BLaER1 (cell line): ENCODE data around the gene NCKIPSD.

Experiments used
- H3K27ac ChIP-seq: shearing (Covaris generic); formaldehyde crosslinking; 2 replicates; pipeline ENCODE4 v1.8.1; 2022
- H3K27me3 ChIP-seq: shearing (Covaris generic); formaldehyde crosslinking; 2 replicates; pipeline ENCODE4 v1.8.1; 2022
- H3K36me3 ChIP-seq: shearing (Covaris generic); formaldehyde crosslinking; 2 replicates; pipeline ENCODE4 v1.8.1; 2022
- H3K4me1 ChIP-seq: shearing (Covaris generic); formaldehyde crosslinking; 2 replicates; pipeline ENCODE4 v1.8.1; 2022
- H3K4me2 ChIP-seq: shearing (Covaris generic); formaldehyde crosslinking; 2 replicates; pipeline ENCODE4 v1.8.1; 2022
- H3K4me3 ChIP-seq: shearing (Covaris generic); formaldehyde crosslinking; 2 replicates; pipeline ENCODE4 v1.8.1; 2022
- H3K9ac ChIP-seq: shearing (Covaris generic); formaldehyde crosslinking; 2 replicates; pipeline ENCODE4 v1.8.1; 2022
- H3K9me3 ChIP-seq: shearing (Covaris generic); formaldehyde crosslinking; 2 replicates; pipeline ENCODE4 v1.8.1; 2022
- H4K20me1 ChIP-seq: shearing (Covaris generic); formaldehyde crosslinking; 2 replicates; pipeline ENCODE4 v1.8.1; 2022
- Cebpa-rat ChIP-seq: shearing (Covaris generic); IDR thresholded peaks from 2 replicates; pipeline ENCODE4 v1.8.1; 2022

NCKIPSD gene

GRCh38 chr3:48716508-48716981, 30.8 kb upstream of the NCKIPSD start:
- H3K27ac ChIP-seq = peak overlapping the region; percentile 98
- H3K9ac ChIP-seq = peak overlapping the region; percentile 98
- no peaks in the 10 kb centered on the region for H3K27me3 ChIP-seq
- H3K4me3 ChIP-seq = peak overlapping the region; percentile 92
- peaks cover 39% of the 10 kb centered on the region for H3K36me3 ChIP-seq
- H4K20me1 ChIP-seq = peaks cover 45% of the 10 kb centered on the region
- H3K9me3 ChIP-seq = no peaks in the 10 kb centered on the region
- TF ChIP-seq Cebpa-rat = no peak
- peak overlapping the region; percentile 93 for H3K4me2 ChIP-seq
- peaks cover 46% of the 10 kb centered on the region for H3K4me1 ChIP-seq

- no peak for TF ChIP-seq Cebpa-rat
- no peaks in the 10 kb centered on the region for H3K9me3 ChIP-seq
- peak overlapping the region; percentile 93 for H3K4me2 ChIP-seq
- no peaks in the 10 kb centered on the region for H3K27me3 ChIP-seq
- H3K27ac ChIP-seq = 0 out of 2 replicates have a peak overlapping the region, but pooled peaks have one; percentile 98
- peaks cover 51% of the 10 kb centered on the region for H3K36me3 ChIP-seq
- H3K9ac ChIP-seq = peak overlapping the region; percentile 98
- peaks cover 59% of the 10 kb centered on the region for H3K4me1 ChIP-seq
- H4K20me1 ChIP-seq = peaks cover 57% of the 10 kb centered on the region
- H3K4me3 ChIP-seq = peak overlapping the region; percentile 92
These were observed 29.6 kb upstream of the NCKIPSD start for GRCh38 chr3:48715174-48715800.

GRCh38 chr3:48711727-48712126, 26.0 kb upstream of the NCKIPSD start:
- H3K4me3 ChIP-seq = no peak overlapping the region
- H3K9ac ChIP-seq = peak overlapping the region; percentile 28
- H3K27me3 ChIP-seq = no peaks in the 10 kb centered on the region
- TF ChIP-seq Cebpa-rat = no peak
- H3K4me1 ChIP-seq = peaks cover 80% of the 10 kb centered on the region
- no peak overlapping the region for H3K27ac ChIP-seq
- peaks cover 86% of the 10 kb centered on the region for H3K36me3 ChIP-seq
- H4K20me1 ChIP-seq = peaks cover 93% of the 10 kb centered on the region
- H3K9me3 ChIP-seq = no peaks in the 10 kb centered on the region
- H3K4me2 ChIP-seq = peak overlapping the region; percentile 48

GRCh38 chr3:48709051-48709461, 23.3 kb upstream of the NCKIPSD start:
- Histone ChIP-seq H3K27me3 (no peaks in the 10 kb centered on the region), H3K9ac (no peak overlapping the region), H3K4me3 (no peak overlapping the region), H3K27ac (no peak overlapping the region), H3K4me2 (peak overlapping the region; percentile 48), H4K20me1 (peaks cover 100% of the 10 kb centered on the region), H3K4me1 (peaks cover 64% of the 10 kb centered on the region), H3K9me3 (no peaks in the 10 kb centered on the region), H3K36me3 (peaks cover 98% of the 10 kb centered on the region)
- no peak for TF ChIP-seq Cebpa-rat

GRCh38 chr3:48708481-48708889, 22.8 kb upstream of the NCKIPSD start:
- H3K4me2 ChIP-seq = peak overlapping the region; percentile 48
- peaks cover 100% of the 10 kb centered on the region for H4K20me1 ChIP-seq
- no peak overlapping the region for H3K4me3 ChIP-seq
- TF ChIP-seq Cebpa-rat = no peak
- H3K4me1 ChIP-seq = peaks cover 58% of the 10 kb centered on the region
- H3K36me3 ChIP-seq = peaks cover 98% of the 10 kb centered on the region
- H3K27me3 ChIP-seq = no peaks in the 10 kb centered on the region
- H3K27ac ChIP-seq = no peak overlapping the region
- no peak overlapping the region for H3K9ac ChIP-seq
- no peaks in the 10 kb centered on the region for H3K9me3 ChIP-seq

- Histone ChIP-seq H3K27me3 (no peaks in the 10 kb centered on the region), H3K9ac (no peak overlapping the region), H3K27ac (no peak overlapping the region), H3K9me3 (no peaks in the 10 kb centered on the region), H3K4me1 (peaks cover 45% of the 10 kb centered on the region), H3K4me2 (no peak overlapping the region), H3K4me3 (no peak overlapping the region), H3K36me3 (peaks cover 98% of the 10 kb centered on the region), H4K20me1 (peaks cover 100% of the 10 kb centered on the region)
- TF ChIP-seq Cebpa-rat = no peak
These were observed 21.4 kb upstream of the NCKIPSD start for GRCh38 chr3:48707157-48707556.

GRCh38 chr3:48702320-48702920, 16.7 kb upstream of the NCKIPSD start:
- H3K4me3 ChIP-seq = no peak overlapping the region
- H3K9me3 ChIP-seq = no peaks in the 10 kb centered on the region
- TF ChIP-seq Cebpa-rat = no peak
- H3K9ac ChIP-seq = no peak overlapping the region
- no peak overlapping the region for H3K27ac ChIP-seq
- no peaks in the 10 kb centered on the region for H3K4me1 ChIP-seq
- H3K27me3 ChIP-seq = no peaks in the 10 kb centered on the region
- peaks cover 99% of the 10 kb centered on the region for H3K36me3 ChIP-seq
- peaks cover 100% of the 10 kb centered on the region for H4K20me1 ChIP-seq
- H3K4me2 ChIP-seq = no peak overlapping the region

GRCh38 chr3:48700731-48701405, 15.2 kb upstream of the NCKIPSD start:
- no peak for TF ChIP-seq Cebpa-rat
- Histone ChIP-seq H3K4me1 (no peaks in the 10 kb centered on the region), H3K4me2 (no peak overlapping the region), H3K9me3 (no peaks in the 10 kb centered on the region), H4K20me1 (peaks cover 100% of the 10 kb centered on the region), H3K27ac (no peak overlapping the region), H3K9ac (no peak overlapping the region), H3K27me3 (no peaks in the 10 kb centered on the region), H3K36me3 (peaks cover 100% of the 10 kb centered on the region), H3K4me3 (no peak overlapping the region)

- Histone ChIP-seq H4K20me1 (peaks cover 100% of the 10 kb centered on the region), H3K4me2 (no peak overlapping the region), H3K4me3 (no peak overlapping the region), H3K9ac (no peak overlapping the region), H3K9me3 (no peaks in the 10 kb centered on the region), H3K36me3 (peaks cover 99% of the 10 kb centered on the region), H3K27me3 (no peaks in the 10 kb centered on the region), H3K4me1 (no peaks in the 10 kb centered on the region), H3K27ac (no peak overlapping the region)
- no peak for TF ChIP-seq Cebpa-rat
These were observed 13.2 kb upstream of the NCKIPSD start for GRCh38 chr3:48698891-48699290.

- Histone ChIP-seq H3K4me1 (no peaks in the 10 kb centered on the region), H3K27me3 (no peaks in the 10 kb centered on the region), H3K36me3 (peaks cover 99% of the 10 kb centered on the region), H3K27ac (no peak overlapping the region), H4K20me1 (peaks cover 100% of the 10 kb centered on the region), H3K9ac (no peak overlapping the region), H3K4me2 (no peak overlapping the region), H3K9me3 (no peaks in the 10 kb centered on the region), H3K4me3 (no peak overlapping the region)
- TF ChIP-seq Cebpa-rat = no peak
These were observed 12.2 kb upstream of the NCKIPSD start for GRCh38 chr3:48697952-48698351.
